Panc1 (cell line): Measurements from ENCODE around the gene PLCH2. TPM values are rescaled to one million over a fixed set of nuclear protein-coding genes. Genes with fewer than 3 reads are reported as not detected.

Source experiments
- ATAC-seq: fragments of 200-7000 bp; cut with Tn5 transposase; 2 replicates; pipeline ENCODE4 v1.9.1; 2020; ENCODE audit warnings: mild to moderate bottlenecking, moderate library complexity
- BruUV-seq: library from RNA; stranded (reverse); fragments of 400-500 nt; replicated peaks from 2 replicates; lab custom pipeline; 2021; lab: Mats Ljungman, UMichigan
- CTCF ChIA-PET: fragments of 300-600 bp; sonication (Branson Sonifier 250); formaldehyde crosslinking; loops from one replicate; lab custom pipeline; 2022; ENCODE audit warnings: antibody characterized with exemption; lab: Charles Lee
- POLR2A ChIA-PET: fragments of 300-600 bp; sonication (Branson Sonifier 250); formaldehyde crosslinking; loops from one replicate; lab custom pipeline; 2022; ENCODE audit warnings: antibody characterized with exemption; lab: Charles Lee
- DNase-seq: peaks from one replicate; pipeline ENCODE4 v3.0.0-alpha.2; 2010; ENCODE audit warnings: low read depth, low spot score
- H3K27ac ChIP-seq: 2 replicates; pipeline ENCODE4 v1.5.1; 2011; ENCODE audit warnings: mild to moderate bottlenecking, low read length, inconsistent platforms
- H3K27me3 ChIP-seq: fragments of 200-500 bp; sonication (Bioruptor generic); 2 replicates; pipeline ENCODE4 v1.6.0; 2014; ENCODE audit warnings: low read length, inconsistent platforms; ENCODE audit not compliant: control insufficient read depth, insufficient read depth
- H3K36me3 ChIP-seq: fragments of 200-500 bp; sonication (Bioruptor generic); 2 replicates; pipeline ENCODE4 v1.5.1; 2014; ENCODE audit warnings: inconsistent platforms, mild to moderate bottlenecking, low read length, moderate library complexity; ENCODE audit not compliant: control insufficient read depth, insufficient read depth
- H3K4me1 ChIP-seq: 2 replicates; pipeline ENCODE4 v1.5.1; 2011; ENCODE audit warnings: inconsistent platforms, mild to moderate bottlenecking, low read length, moderate library complexity; ENCODE audit not compliant: control insufficient read depth, insufficient read depth
- H3K4me3 ChIP-seq, 2 experiments: 2 replicates each; pipeline ENCODE4 v1.5.1; 2011 to 2012; ENCODE audit warnings: low read depth in 2 of 2, low read length in 2 of 2, mild to moderate bottlenecking in 2 of 2, inconsistent platforms in 1 of 2, moderate library complexity in 1 of 2
- H3K9me3 ChIP-seq: fragments of 200-500 bp; sonication (Bioruptor generic); 2 replicates; pipeline ENCODE4 v1.5.1; 2014; ENCODE audit warnings: low read depth, mild to moderate bottlenecking, inconsistent platforms, low read length, moderate library complexity; ENCODE audit not compliant: control insufficient read depth, insufficient read depth
- CTCF ChIP-seq: fragments of 450-650 bp; IDR thresholded peaks from 2 replicates; pipeline ENCODE4 v1.5.1; 2017; ENCODE audit warnings: mild to moderate bottlenecking
- POLR2AphosphoS5 ChIP-seq: IDR thresholded peaks from 2 replicates; pipeline ENCODE4 v1.6.1; 2012; ENCODE audit warnings: mild to moderate bottlenecking, low read depth, low read length, moderate library complexity
- REST ChIP-seq, 2 experiments: IDR thresholded peaks; 2 replicates each; pipeline ENCODE4 v1.6.1; 2011 to 2012; ENCODE audit warnings: low read depth in 2 of 2, control low read depth in 1 of 2, low read length in 1 of 2, mild to moderate bottlenecking in 1 of 2, moderate library complexity in 1 of 2; ENCODE audit not compliant: insufficient read depth in 1 of 2
- SIN3A ChIP-seq: IDR thresholded peaks from 2 replicates; pipeline ENCODE4 v1.6.1; 2012; ENCODE audit warnings: low read depth, mild to moderate bottlenecking, low read length, moderate library complexity, borderline replicate concordance; ENCODE audit not compliant: insufficient read depth
- TCF7L2 ChIP-seq: IDR thresholded peaks from 2 replicates; pipeline ENCODE4 v1.6.1; 2011; ENCODE audit warnings: mild to moderate bottlenecking, low read depth, low read length, inconsistent platforms
- in situ Hi-C: cut with HindIII; loops from 2 replicates; pipeline ENCODE4 v1.10.0; 2016; ENCODE audit warnings: low sequenced_read_pairs, low pct_unique_long_range_greater_than_20kb
- intact Hi-C: fragments of 100-400 bp; cut with micrococcal nuclease; formaldehyde crosslinking; loops from one replicate; pipeline ENCODE4 v1.10.0; 2022; ENCODE audit not compliant: unreplicated experiment
- total RNA-seq: library from RNA; stranded (reverse); gene quantifications from one replicate; pipeline ENCODE4 v1.2.1, GENCODE V29; 2021; ENCODE audit not compliant: unreplicated experiment

PLCH2 gene
- total RNA-seq, 1 experiment from 2014 or later: 41.2 TPM

- DNase-seq (no peak), ATAC-seq (no peak)
- Histone ChIP-seq H3K9me3 (no peaks in the 10 kb centered on the region), H3K27ac (no peak overlapping the region), H3K36me3 (no peaks in the 10 kb centered on the region; the same call in 1 of the 2 replicates), H3K4me1 (peaks cover 30% of the 10 kb centered on the region), H3K4me3 (no peak overlapping the region), H3K27me3 (no peaks in the 10 kb centered on the region)
- CTCF ChIA-PET: no interaction called here
- TF ChIP-seq CTCF (no peak), SIN3A (no peak), POLR2AphosphoS5 (no peak), REST (IDR thresholded peaks at IDR 0.05; ENCODE audit: insufficient read depth in 1 of 2, low read depth in 2 of 2, low read length in 1 of 2) (no peak), TCF7L2 (no peak)
- in situ Hi-C loops: no loop called here
- POLR2A ChIA-PET: no interaction called here
- no TSS peak for BruUV-seq
- intact Hi-C loops: no loop called here
Observed at GRCh38 chr1:2504949-2505272, 28.8 kb downstream of the PLCH2 start.

- DNase-seq (no peak), ATAC-seq (peak; percentile 17; the same call in 1 of the 2 replicates)
- CTCF ChIA-PET: no interaction called here
- H3K4me3 ChIP-seq: no peak overlapping the region
- peaks cover 25% of the 10 kb centered on the region for H3K4me1 ChIP-seq
- no peaks in the 10 kb centered on the region; the same call in 1 of the 2 replicates for H3K36me3 ChIP-seq
- H3K9me3 ChIP-seq: no peaks in the 10 kb centered on the region
- 0 out of 2 replicates have a peak overlapping the region, but pooled peaks have one; percentile 53 for H3K27ac ChIP-seq
- in situ Hi-C loops: no loop called here
- intact Hi-C loops: no loop called here
- no peaks in the 10 kb centered on the region for H3K27me3 ChIP-seq
- POLR2A ChIA-PET: no interaction called here
- no TSS peak for BruUV-seq
- TF ChIP-seq POLR2AphosphoS5: no peak
- TF ChIP-seq TCF7L2: no peak
- 0 out of 4 replicates have a peak, but pooled peaks of 1 of the 2 experiments have one; percentile 24 for TF ChIP-seq REST (IDR thresholded peaks at IDR 0.05; ENCODE audit: insufficient read depth in 1 of 2, low read depth in 2 of 2, low read length in 1 of 2)
- TF ChIP-seq SIN3A: no peak
- TF ChIP-seq CTCF: no peak
Observed at GRCh38 chr1:2505461-2505994, 29.4 kb downstream of the PLCH2 start.
